HG03064 (cell line): ENCODE data around the gene CLCNKA.
"Not testable (repeated sequence)": the region's sequence is repeated elsewhere in the genome, so short reads cannot be mapped to it uniquely, and the experiment has no call there.

Source experiments
- ATAC-seq: cut with Tn5 transposase; IDR thresholded peaks from one replicate; pipeline ENCODE4 v1.9.1; 2021; ENCODE audit warnings: low read depth; ENCODE audit not compliant: unreplicated experiment

The CLCNKA gene

DNA sequence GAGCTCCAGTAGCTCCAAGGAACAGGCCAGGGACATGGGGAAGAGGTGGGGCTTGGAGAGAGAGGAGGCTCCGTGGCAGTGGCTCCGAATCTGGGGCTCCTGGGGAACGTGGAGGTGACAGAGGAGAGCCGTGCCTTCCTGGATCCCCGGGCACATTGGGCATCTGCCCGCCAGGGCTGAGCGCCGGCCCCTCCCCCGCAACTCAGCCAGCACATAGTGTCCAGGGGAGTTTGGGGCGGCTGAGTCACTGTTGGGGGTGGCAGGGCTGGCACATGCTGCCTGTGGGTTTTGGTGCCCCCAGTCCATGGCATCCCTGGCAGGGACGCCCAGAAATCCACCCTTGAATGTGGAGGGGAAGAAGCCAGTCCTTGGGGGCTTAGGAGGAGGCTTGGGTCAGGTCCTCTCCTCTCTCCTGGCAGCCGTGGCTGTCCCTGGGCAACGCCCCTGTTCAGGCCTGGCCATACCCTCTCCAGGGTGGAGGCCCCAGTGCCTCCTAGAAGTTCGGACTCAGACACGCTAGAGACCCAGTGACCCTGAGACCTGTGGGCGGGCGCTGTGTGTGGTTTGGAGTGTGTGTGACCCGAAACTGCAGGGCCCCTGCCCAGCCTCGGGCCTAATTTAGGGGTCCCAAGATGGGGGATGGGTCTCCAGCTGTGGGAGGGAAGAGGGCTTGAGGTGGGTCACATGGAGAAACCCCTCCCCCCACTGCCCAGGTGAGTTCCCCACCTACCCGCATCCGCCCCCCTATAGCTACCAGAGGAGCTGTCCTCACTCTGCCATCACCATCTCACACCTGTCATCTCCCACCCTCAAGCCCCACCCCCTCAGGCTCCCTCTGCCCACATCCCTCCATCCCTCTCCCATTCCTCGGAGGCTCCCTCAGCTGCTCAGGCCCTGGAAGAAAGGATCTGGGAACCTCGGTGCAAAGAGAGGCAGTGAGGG, 5.6 kb upstream of the CLCNKA start:
- no peak for ATAC-seq

- no peak for ATAC-seq
Measured at GRCh38 chr1:16017076-16017460, 4.8 kb upstream of the CLCNKA start.

GRCh38 chr1:16017461-16018303, 4.2 kb upstream of the CLCNKA start, which contains the start of gene HSPB7:
HSPB7 (minus strand) TSS chr1:16018043; CDS start chr1:16017963, 80 bp downstream.
- ATAC-seq: no peak

- ATAC-seq: no peak
Measured at GRCh38 chr1:16018308-16018707, 3.5 kb upstream of the CLCNKA start.

- ATAC-seq: no peak
Measured at GRCh38 chr1:16018749-16019643, 2.8 kb upstream of the CLCNKA start.

- ATAC-seq: no peak
Measured at GRCh38 chr1:16019644-16020277, 2.1 kb upstream of the CLCNKA start.

DNA sequence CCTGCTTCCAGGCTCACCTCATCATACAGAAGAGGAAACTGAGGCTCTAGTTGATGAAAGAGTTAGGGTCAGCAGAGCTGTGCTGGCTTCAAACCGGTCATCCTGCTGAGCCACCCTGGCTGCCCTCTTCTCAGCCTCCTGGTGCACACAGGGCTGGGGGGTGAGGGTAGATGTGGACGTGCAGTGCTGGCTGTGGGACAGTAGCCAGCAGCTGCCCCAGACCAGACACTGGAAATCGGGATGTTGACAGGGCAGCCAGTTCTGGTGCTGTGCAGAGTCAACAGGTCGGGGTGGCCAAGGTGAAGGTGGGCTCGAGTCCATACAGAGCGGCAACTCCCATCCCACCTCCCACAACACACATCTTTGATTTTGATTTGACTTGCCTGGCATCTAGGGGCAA, 1.5 kb upstream of the CLCNKA start:
- ATAC-seq: no peak

- ATAC-seq: not testable (repeated sequence)
Measured at GRCh38 chr1:16020878-16021277, 958 bp upstream of the CLCNKA start.

DNA sequence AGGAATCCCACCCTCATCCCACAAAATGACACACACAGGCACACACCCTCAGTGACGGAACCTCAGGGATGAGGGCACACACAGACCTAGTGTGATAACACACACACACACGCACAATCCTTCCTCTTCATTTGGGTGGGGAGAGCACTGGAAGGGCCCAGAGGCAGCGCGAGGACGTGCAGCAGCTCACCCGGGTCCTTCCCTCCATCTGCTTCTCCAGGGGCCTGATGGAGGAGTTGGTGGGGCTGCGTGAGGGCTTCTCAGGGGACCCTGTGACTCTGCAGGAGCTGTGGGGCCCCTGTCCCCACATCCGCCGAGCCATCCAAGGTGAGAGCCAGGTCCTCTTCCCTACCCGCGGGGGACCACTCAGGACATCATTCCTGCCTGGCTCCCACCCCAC, 557 bp downstream of the CLCNKA start:
- ATAC-seq: no peak

DNA sequence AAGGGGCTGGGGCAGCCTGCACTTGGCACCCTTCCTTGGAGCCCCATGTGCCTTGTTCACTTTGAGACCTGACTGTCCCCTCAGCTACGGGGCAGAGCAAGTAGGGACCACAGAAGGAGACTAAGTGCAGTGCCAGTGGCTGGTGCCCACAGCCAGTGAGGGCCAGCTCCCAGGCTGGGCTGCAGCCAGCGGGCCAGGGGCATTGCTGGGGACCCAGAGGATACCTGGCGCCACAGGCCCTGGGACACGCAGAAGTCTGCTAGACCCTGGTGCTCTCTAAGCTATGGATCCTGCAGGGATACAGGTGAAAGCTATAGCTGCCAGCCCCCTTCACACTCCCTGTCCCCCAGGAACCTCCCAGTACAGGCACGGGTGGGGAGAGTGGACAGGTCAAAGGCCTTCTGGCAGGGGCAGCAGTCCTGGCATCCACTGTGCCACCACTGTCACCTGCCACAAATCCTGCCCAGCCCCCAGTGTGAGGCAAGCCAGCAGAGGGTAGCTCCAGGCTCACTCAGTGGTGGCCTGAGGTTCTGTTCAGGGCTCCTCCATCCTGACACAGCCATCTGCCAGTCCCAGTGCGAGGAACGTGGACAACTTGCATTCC, 1.3 kb downstream of the CLCNKA start:
- no peak for ATAC-seq

DNA sequence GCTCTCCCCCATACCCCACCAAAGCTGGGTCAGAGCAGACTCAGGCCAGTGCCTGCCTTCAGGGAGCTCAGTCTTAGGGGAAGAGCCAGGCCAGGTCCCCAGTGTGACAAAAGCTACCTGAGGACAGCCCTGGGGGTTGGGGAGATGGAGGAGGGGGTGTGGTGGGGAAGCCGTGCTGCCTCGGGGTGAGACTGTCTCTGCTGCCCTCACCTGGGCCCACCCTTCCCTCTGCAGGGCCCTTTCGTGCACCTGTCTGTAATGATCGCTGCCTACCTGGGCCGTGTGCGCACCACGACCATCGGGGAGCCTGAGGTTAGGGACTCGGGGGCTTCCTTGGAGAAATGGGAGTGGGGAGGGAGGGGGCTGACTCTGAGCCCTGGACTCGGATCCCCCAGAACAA, 4.5 kb downstream of the CLCNKA start:
- not testable (repeated sequence) for ATAC-seq

- ATAC-seq: no peak
Measured at GRCh38 chr1:16026723-16027484, 5.1 kb downstream of the CLCNKA start.

DNA sequence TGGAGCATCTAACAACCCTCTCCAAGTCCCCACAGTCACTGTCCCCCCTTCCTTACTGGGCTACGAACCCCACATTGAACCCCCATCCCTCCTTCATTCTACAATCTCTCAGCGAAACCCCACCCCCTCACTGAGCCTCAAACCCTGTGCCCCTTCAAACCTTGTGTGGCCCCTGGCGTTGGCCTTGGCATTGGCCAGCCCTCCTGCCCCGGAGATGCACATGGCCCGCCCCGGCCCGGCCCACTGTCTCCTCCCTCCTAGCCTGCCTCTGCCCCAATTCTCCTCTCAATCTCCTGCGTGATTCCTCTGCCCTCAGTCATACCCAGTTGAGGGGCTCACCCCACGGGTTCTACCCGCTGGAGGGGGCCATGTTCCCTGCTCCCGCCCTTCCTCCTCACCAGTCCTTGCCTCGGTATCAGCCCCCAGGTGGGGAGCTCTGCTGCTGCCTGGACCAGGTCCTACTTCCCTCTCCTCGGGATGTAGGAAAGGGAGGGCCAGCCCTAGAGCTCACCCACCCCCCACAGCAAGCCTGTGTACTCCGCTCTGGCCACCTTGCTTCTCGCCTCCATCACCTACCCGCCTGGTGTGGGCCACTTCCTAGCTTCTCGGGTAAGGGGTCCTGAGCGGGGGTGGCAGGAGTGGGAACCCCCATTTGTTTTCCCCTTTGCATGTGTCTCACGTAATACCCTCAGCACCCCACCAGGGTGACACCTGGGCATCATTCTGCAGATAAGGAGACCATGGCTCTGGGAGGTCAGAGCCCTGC, 6.6 kb downstream of the CLCNKA start:
- no peak for ATAC-seq

- not testable (repeated sequence) for ATAC-seq
Measured at GRCh38 chr1:16029003-16029268, 7.1 kb downstream of the CLCNKA start.

- no peak for ATAC-seq
Measured at GRCh38 chr1:16029288-16029687, 7.5 kb downstream of the CLCNKA start.

DNA sequence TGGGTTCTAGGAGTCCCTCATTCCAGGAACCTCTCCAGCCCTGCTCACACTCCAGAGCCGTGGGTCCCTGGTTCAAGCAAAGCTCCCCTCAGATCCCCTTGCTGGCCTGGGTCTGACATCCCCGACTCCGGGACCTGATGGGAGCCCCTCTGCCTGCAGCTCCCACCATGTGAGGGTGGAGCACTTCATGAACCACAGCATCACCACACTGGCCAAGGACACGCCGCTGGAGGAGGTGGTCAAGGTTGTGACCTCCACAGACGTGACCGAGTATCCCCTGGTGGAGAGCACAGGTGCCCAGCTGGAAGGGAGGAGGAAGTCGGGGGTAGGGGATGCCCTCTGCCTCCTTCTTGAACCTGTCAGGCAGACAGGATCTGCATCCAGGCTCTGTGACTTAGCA, 9.7 kb downstream of the CLCNKA start:
- ATAC-seq: no peak

- no peak for ATAC-seq
Measured at GRCh38 chr1:16032388-16033102, 10.7 kb downstream of the CLCNKA start.
